Measurements from ENCODE around the gene PRSS57.
A peak's percentile ranks its signal among the peaks of the same experiment; 100 is the strongest.

Gene PRSS57

DNA sequence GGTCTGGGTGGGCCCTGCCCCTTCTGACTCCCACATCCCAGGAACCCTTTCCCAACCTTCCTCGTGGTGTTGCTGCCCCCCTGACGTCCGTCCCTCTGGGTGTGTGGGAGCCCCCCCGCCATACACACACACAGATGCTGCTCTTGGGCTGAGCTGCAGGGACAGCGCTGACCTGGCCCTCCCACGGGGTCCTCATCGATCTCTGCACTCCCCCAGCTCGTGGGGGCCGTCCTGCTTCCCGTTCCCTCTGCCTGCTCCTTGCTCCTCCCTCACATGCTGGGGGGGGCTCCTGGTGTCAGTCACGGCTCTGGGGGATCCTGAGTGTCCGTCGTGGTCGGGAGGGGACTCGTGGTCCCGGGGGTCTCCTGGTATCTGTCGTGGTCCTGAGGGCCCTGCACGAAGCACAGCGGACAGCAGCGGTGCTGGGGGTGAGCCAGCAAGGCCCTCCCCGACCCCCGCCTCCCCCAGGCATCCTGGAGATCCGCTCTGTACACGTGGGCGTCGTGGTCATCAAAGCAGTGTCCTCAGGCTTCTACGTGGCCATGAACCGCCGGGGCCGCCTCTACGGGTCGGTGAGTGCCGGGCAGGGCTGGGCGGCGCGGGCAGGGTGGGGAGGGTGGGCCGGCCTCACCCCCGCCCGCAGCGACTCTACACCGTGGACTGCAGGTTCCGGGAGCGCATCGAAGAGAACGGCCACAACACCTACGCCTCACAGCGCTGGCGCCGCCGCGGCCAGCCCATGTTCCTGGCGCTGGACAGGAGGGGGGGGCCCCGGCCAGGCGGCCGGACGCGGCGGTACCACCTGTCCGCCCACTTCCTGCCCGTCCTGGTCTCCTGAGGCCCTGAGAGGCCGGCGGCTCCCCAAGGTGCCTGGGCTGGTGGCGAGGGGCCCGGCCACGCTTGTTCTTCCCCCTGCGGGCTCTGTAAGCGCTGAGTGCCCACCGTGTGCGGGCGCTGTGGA, 52.2 kb downstream of the PRSS57 start:
- H3K9ac ChIP-seq (ENCODE audit: low read depth, low read length), result no peak overlapping the region
- no peak overlapping the region for H3K4me3 ChIP-seq (ENCODE audit: low read depth, low read length)
- no peaks in the 10 kb centered on the region for H3K9me3 ChIP-seq (ENCODE audit: control insufficient read depth, insufficient read depth, low read length)
- peaks cover 2% of the 10 kb centered on the region for H3K27me3 ChIP-seq (ENCODE audit: control insufficient read depth, insufficient read depth, low read length)
- no peaks in the 10 kb centered on the region for H3K4me1 ChIP-seq (ENCODE audit: control insufficient read depth, insufficient read depth, low read length)
- H3K36me3 ChIP-seq (ENCODE audit: control insufficient read depth, insufficient read depth, low read length), result peaks cover 28% of the 10 kb centered on the region

DNA sequence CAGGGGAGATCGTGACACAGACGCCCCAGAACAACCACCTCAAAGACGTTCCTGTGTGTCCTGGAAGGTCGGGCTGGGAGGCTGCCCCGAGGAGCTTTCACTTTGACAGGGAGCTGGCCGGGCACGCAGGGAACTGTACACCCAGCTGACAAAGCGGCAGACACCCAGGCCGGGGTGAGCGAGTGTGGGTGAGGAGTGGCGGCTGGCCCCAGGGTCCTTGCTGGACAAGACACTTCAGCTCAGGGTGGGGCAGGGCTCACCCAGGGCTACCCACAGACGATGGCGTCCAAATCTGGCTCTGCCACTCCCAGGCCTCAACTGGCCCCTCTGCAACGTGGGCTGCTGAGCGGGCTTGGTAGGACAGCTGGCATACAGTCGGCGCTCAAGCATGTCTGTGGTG, 53.5 kb downstream of the PRSS57 start:
- H3K27me3 ChIP-seq (ENCODE audit: control insufficient read depth, insufficient read depth, low read length), result peaks cover 8% of the 10 kb centered on the region
- peaks cover 15% of the 10 kb centered on the region for H3K36me3 ChIP-seq (ENCODE audit: control insufficient read depth, insufficient read depth, low read length)
- no peaks in the 10 kb centered on the region for H3K9me3 ChIP-seq (ENCODE audit: control insufficient read depth, insufficient read depth, low read length)
- no peak overlapping the region for H3K9ac ChIP-seq (ENCODE audit: low read depth, low read length)
- H3K4me3 ChIP-seq (ENCODE audit: low read depth, low read length), result no peak overlapping the region
- H3K4me1 ChIP-seq (ENCODE audit: control insufficient read depth, insufficient read depth, low read length), result no peaks in the 10 kb centered on the region

DNA sequence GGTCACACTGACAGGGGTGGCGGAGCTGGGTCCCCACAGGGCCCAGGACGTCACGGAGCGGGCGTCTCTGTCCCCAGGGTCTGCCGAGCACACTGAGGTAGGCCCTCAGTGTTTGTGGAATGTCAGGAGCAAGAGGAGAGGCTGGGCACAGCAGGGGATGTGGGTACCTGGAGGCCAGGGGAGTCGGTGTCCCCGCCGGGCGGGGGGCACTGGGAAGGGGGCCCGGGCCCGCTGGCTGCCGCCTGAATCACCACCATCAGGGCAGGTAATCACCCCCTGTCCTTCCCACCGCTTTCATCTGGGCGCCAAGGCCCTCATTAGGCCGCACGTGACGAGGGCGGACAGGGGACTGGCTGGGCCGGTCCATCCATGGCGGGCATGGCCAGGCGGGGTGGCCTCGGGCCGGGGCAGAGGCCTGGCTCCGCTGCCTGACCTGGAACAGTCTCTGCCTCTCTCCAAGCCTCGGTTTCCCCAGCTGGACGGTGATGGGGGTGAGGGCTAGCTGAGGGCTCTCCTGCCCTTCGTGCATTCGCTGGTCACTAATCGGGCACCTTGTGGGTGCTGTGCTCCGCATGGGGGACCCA, 54.6 kb downstream of the PRSS57 start:
- Histone ChIP-seq H3K4me3 (ENCODE audit: low read depth, low read length) (no peak overlapping the region), H3K27me3 (ENCODE audit: control insufficient read depth, insufficient read depth, low read length) (peaks cover 8% of the 10 kb centered on the region), H3K9me3 (ENCODE audit: control insufficient read depth, insufficient read depth, low read length) (no peaks in the 10 kb centered on the region), H3K36me3 (ENCODE audit: control insufficient read depth, insufficient read depth, low read length) (peaks cover 11% of the 10 kb centered on the region), H3K4me1 (ENCODE audit: control insufficient read depth, insufficient read depth, low read length) (no peaks in the 10 kb centered on the region), H3K9ac (ENCODE audit: low read depth, low read length) (no peak overlapping the region)

DNA sequence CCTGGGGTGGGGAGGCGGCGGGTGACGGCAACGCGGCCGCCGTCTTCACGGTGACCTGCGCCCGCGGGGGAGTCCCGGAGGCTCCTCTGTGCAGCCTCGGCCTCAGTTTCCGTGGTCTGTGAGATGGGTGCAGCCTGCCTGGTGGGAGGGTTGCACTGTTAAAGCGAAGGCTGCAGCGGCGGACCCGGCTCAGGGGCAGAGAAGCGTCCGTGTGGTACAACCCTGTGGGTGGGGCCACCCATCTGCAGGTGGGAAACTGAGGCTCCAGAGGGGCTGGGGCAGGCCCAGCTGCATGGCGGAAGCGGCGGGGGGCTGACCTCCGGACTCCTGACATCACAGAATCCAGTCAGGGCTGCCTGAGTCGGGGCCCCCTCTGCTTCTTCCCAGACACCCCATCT, 55.1 kb downstream of the PRSS57 start:
- Histone ChIP-seq H3K9me3 (ENCODE audit: control insufficient read depth, insufficient read depth, low read length) (no peaks in the 10 kb centered on the region), H3K9ac (ENCODE audit: low read depth, low read length) (no peak overlapping the region), H3K27me3 (ENCODE audit: control insufficient read depth, insufficient read depth, low read length) (peaks cover 8% of the 10 kb centered on the region), H3K36me3 (ENCODE audit: control insufficient read depth, insufficient read depth, low read length) (peaks cover 11% of the 10 kb centered on the region), H3K4me1 (ENCODE audit: control insufficient read depth, insufficient read depth, low read length) (no peaks in the 10 kb centered on the region), H3K4me3 (ENCODE audit: low read depth, low read length) (no peak overlapping the region)

DNA sequence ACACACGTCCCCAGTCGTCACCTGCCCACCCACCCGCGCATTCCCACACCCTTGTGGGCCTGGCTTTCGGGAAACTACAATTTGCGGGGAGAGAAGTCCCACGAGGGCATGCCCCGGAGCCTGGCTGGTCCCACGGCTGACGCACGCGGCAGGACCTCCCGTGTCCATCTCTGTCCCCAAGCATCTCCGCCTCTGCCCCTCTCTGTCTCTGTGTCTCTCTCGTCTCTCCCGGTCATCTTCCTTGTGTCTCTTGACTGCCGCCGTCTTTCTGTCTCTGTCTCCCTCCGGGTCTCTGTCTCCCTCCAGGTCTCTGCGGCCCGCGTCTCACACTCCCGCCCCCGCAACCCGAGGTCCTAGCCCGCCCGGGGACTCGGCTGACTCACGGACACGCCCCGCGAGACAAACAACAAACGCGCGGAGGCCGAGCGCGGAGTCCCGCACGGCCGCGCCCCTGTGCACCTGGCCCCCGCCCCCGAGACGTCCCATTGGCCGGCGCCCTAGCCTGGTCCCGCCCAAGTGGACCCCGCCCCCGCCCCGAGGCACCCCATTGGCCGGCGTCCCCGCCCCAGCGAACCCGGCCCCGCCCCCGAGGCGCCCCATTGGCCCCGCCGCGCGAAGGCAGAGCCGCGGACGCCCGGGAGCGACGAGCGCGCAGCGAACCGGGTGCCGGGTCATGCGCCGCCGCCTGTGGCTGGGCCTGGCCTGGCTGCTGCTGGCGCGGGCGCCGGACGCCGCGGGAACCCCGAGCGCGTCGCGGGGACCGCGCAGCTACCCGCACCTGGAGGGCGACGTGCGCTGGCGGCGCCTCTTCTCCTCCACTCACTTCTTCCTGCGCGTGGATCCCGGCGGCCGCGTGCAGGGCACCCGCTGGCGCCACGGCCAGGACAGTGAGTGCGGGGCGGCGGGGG, 55.7 kb downstream of the PRSS57 start, which contains the start of gene FGF22:
Gene FGF22, plus strand, starts transcription at position 627 of the 908 bp plus-strand sequence. Its CDS starts 47 bp downstream, at position 674.
- Histone ChIP-seq H3K36me3 (ENCODE audit: control insufficient read depth, insufficient read depth, low read length) (peaks cover 4% of the 10 kb centered on the region), H3K9ac (ENCODE audit: low read depth, low read length) (no peak within 1 kb of the TSS), H3K4me1 (ENCODE audit: control insufficient read depth, insufficient read depth, low read length) (no peaks in the 10 kb centered on the region), H3K9me3 (ENCODE audit: control insufficient read depth, insufficient read depth, low read length) (no peaks in the 10 kb centered on the region), H3K4me3 (ENCODE audit: low read depth, low read length) (peak within 1 kb of the TSS; percentile 54), H3K27me3 (ENCODE audit: control insufficient read depth, insufficient read depth, low read length) (peaks cover 8% of the 10 kb centered on the region)

DNA sequence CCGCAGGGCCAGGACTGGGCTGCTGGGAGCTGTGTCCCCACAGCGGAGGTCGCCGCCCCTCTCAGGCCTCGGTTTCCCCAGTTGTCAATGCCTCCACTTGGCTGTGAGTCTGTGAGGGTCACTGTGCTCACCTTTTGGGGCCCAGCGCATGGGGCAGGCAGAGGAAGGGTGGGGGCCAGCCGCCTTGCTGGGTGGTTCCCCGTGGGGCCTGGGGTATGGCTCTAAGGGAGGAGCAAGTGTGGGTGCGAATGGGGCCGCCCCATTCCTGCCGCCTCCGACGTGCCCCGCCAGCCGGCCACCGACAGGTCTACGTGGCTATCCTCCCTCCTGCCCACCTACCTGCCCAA, 56.4 kb downstream of the PRSS57 start:
- H3K4me3 ChIP-seq (ENCODE audit: low read depth, low read length), result peak overlapping the region; percentile 54
- no peak overlapping the region for H3K9ac ChIP-seq (ENCODE audit: low read depth, low read length)
- H3K27me3 ChIP-seq (ENCODE audit: control insufficient read depth, insufficient read depth, low read length), result peaks cover 8% of the 10 kb centered on the region
- no peaks in the 10 kb centered on the region for H3K9me3 ChIP-seq (ENCODE audit: control insufficient read depth, insufficient read depth, low read length)
- peaks cover under 1% of the 10 kb centered on the region for H3K36me3 ChIP-seq (ENCODE audit: control insufficient read depth, insufficient read depth, low read length)
- H3K4me1 ChIP-seq (ENCODE audit: control insufficient read depth, insufficient read depth, low read length), result no peaks in the 10 kb centered on the region

All from iPS-15b (cell line).